OCI-LY7 (cell line): ENCODE measurements around the gene FDXR. TPM values are rescaled to one million over a fixed set of nuclear protein-coding genes. Genes with fewer than 3 reads are reported as not detected.

Experiments used
- BruUV-seq: library from RNA; stranded (reverse); fragments of 400-500 nt; replicated peaks from 2 replicates; lab custom pipeline; 2021; lab: Mats Ljungman, UMichigan
- CTCF ChIA-PET: fragments of 300-600 bp; sonication (Branson Sonifier 250); formaldehyde crosslinking; loops from one replicate; lab custom pipeline; 2022; ENCODE audit warnings: antibody characterized with exemption; ENCODE audit not compliant: unreplicated experiment; lab: Charles Lee
- POLR2A ChIA-PET: fragments of 300-600 bp; sonication (Branson Sonifier 250); formaldehyde crosslinking; loops from one replicate; lab custom pipeline; 2022; ENCODE audit warnings: antibody characterized with exemption; lab: Charles Lee
- DNase-seq: peaks from one replicate; pipeline ENCODE4 v3.0.0-alpha.2; 2015; ENCODE audit warnings: low spot score
- H2AFZ ChIP-seq: fragments of 200-600 bp; sonication (generic), shearing (Covaris generic); 2 replicates; pipeline ENCODE4 v1.6.1; 2014; ENCODE audit warnings: mild to moderate bottlenecking, antibody characterized with exemption, low read length, moderate library complexity
- H3K27ac ChIP-seq: fragments of 200-600 bp; sonication (generic); 2 replicates; pipeline ENCODE4 v1.5.1; 2014; ENCODE audit warnings: mixed run types, low read depth, mild to moderate bottlenecking, moderate library complexity, low read length, inconsistent platforms; ENCODE audit not compliant: poor library complexity, severe bottlenecking
- H3K36me3 ChIP-seq: fragments of 200-600 bp; sonication (generic); 2 replicates; pipeline ENCODE4 v1.6.1; 2014; ENCODE audit warnings: mild to moderate bottlenecking, antibody characterized with exemption, low read length, moderate library complexity, mixed read lengths; ENCODE audit not compliant: insufficient read depth
- H3K4me1 ChIP-seq: fragments of 200-600 bp; sonication (generic); 2 replicates; pipeline ENCODE4 v1.5.1; 2014; ENCODE audit warnings: mild to moderate bottlenecking, low read length; ENCODE audit not compliant: insufficient read depth, poor library complexity, severe bottlenecking
- H3K4me2 ChIP-seq: fragments of 200-600 bp; sonication (generic); 2 replicates; pipeline ENCODE4 v1.6.1; 2014; ENCODE audit warnings: mild to moderate bottlenecking, low read length
- H3K4me3 ChIP-seq: fragments of 200-600 bp; sonication (generic); 2 replicates; pipeline ENCODE4 v1.5.1; 2014; ENCODE audit warnings: mild to moderate bottlenecking, low read depth, low read length; ENCODE audit not compliant: poor library complexity, severe bottlenecking
- H3K79me2 ChIP-seq: fragments of 200-600 bp; sonication (generic); 2 replicates; pipeline ENCODE4 v1.6.1; 2016; ENCODE audit warnings: low read depth, mild to moderate bottlenecking, low read length, moderate library complexity, mixed read lengths; ENCODE audit not compliant: insufficient read depth
- H3K9me2 ChIP-seq: fragments of 200-600 bp; sonication (generic); 2 replicates; pipeline ENCODE4 v1.6.1; 2016; ENCODE audit warnings: mild to moderate bottlenecking, low read length, mixed read lengths; ENCODE audit not compliant: insufficient read depth
- H3K9me3 ChIP-seq: fragments of 200-600 bp; sonication (generic); 2 replicates; pipeline ENCODE4 v1.6.1; 2014; ENCODE audit warnings: mild to moderate bottlenecking, mixed run types, low read length, mixed read lengths
- H4K20me1 ChIP-seq: fragments of 200-600 bp; sonication (generic); 2 replicates; pipeline ENCODE4 v1.6.1; 2014; ENCODE audit warnings: mild to moderate bottlenecking, antibody characterized with exemption, low read length, moderate library complexity, mixed read lengths; ENCODE audit not compliant: insufficient read depth
- EZH2phosphoT487 ChIP-seq: fragments of 200-600 bp; sonication (generic); IDR thresholded peaks from 2 replicates; pipeline ENCODE4 v1.6.1; 2018; ENCODE audit warnings: low read depth, borderline replicate concordance, mild to moderate bottlenecking, mixed run types, antibody characterized with exemption, low read length, moderate library complexity, mixed read lengths
- intact Hi-C: fragments of 100-400 bp; cut with micrococcal nuclease; formaldehyde crosslinking; loops from one replicate; pipeline ENCODE4 v1.10.0; 2022; ENCODE audit not compliant: unreplicated experiment
- total RNA-seq, 2 experiments: library from RNA; depleted of rRNA in 1 of 2; stranded (reverse); fragments of >200 nt in 1 of 2; shearing (Covaris generic) in 1 of 2; gene quantifications; 2 replicates each; pipeline ENCODE4 v1.2.3, GENCODE V29; 2014 to 2022
- TF ChIP-seq, protein P1 (sequence below): fragments of 200-600 bp; sonication (generic); conservative IDR thresholded peaks from 2 replicates; pipeline ENCODE4 v1.5.1; 2014; ENCODE audit warnings: mild to moderate bottlenecking, antibody characterized with exemption, low read length, moderate library complexity, mixed read lengths

The FDXR gene
- total RNA-seq, 2 experiments from 2014 or later = 12.2 to 18.3 TPM

DNA sequence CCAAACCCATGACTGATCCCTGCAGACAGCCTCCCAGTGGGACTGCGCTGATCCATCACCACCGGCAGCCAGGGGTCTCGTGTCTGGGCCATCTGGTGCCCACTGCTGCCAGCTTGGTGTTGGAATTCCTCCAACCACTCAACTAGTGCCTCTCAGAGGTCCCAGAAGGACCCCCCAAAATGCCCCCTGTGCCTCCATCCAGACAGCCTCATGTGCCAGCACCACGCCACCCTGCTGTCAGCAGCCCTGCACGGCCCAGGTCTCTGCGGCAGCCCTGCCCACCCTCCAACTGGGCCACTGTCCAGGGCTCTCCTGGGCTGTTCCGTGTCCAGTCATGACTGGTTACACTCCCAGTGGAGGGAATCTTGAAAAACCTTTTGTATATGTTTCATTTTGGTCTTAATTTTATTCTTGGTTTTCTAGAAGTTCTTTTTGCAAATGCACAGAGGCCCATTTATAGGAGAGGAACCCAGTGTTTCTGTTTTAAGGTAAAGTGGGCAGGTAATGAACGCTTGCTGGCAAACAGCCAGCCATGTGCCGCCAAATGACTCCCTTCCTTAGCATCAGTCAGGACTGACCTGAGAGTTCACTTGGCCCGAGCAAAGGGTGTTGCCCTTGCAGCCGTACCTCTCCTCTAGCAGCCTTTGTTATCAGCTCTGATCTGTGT, 47.7 kb downstream of the FDXR start:
- Histone ChIP-seq H3K4me1 (no peaks in the 10 kb centered on the region), H3K36me3 (no peaks in the 10 kb centered on the region), H4K20me1 (no peaks in the 10 kb centered on the region; the same call in 1 of the 2 replicates), H3K4me3 (no peak overlapping the region), H3K27ac (no peak overlapping the region), H3K9me3 (no peaks in the 10 kb centered on the region), H3K9me2 (no peaks in the 10 kb centered on the region), H2AFZ (no peak overlapping the region), H3K79me2 (no peaks in the 10 kb centered on the region), H3K4me2 (no peak overlapping the region)
- BruUV-seq = no TSS peak
- intact Hi-C loops = no loop called here
- CTCF ChIA-PET = no interaction called here
- TF ChIP-seq, protein P1, sequence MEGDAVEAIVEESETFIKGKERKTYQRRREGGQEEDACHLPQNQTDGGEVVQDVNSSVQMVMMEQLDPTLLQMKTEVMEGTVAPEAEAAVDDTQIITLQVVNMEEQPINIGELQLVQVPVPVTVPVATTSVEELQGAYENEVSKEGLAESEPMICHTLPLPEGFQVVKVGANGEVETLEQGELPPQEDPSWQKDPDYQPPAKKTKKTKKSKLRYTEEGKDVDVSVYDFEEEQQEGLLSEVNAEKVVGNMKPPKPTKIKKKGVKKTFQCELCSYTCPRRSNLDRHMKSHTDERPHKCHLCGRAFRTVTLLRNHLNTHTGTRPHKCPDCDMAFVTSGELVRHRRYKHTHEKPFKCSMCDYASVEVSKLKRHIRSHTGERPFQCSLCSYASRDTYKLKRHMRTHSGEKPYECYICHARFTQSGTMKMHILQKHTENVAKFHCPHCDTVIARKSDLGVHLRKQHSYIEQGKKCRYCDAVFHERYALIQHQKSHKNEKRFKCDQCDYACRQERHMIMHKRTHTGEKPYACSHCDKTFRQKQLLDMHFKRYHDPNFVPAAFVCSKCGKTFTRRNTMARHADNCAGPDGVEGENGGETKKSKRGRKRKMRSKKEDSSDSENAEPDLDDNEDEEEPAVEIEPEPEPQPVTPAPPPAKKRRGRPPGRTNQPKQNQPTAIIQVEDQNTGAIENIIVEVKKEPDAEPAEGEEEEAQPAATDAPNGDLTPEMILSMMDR = no peak
- no peak for TF ChIP-seq EZH2phosphoT487
- DNase-seq = no peak
- POLR2A ChIA-PET = no interaction called here

DNA sequence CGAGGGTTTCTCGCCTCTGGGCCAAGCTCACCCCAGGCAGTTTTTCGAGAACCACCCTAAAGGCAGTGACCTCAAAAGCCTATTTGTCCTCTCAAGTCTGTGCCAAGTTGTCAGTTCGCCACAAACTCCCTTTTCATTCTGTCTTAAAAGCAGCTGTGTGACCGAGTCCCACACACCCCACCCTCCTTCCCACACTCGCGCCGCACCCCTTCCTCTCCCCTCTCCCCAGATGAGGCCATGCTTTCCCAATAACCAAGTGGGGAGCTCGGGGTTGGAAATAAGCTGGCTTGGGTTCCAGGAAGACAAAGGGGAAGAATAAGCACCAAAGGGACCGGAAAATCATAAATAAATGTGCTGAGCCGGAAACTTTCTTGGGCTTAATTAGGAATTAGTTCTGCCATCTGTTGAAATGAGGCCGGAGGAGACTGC, 49.8 kb downstream of the FDXR start:
- Histone ChIP-seq H3K4me3 (no peak overlapping the region), H3K4me2 (no peak overlapping the region), H3K9me2 (no peaks in the 10 kb centered on the region), H3K36me3 (no peaks in the 10 kb centered on the region), H3K4me1 (no peaks in the 10 kb centered on the region), H3K9me3 (no peaks in the 10 kb centered on the region), H2AFZ (no peak overlapping the region), H4K20me1 (no peaks in the 10 kb centered on the region; the same call in 1 of the 2 replicates), H3K27ac (no peak overlapping the region), H3K79me2 (no peaks in the 10 kb centered on the region)
- POLR2A ChIA-PET = interaction anchor here (0.6 kb wide), 1 partner anchor 236 kb away, joined by 4 read pairs; no protein-coding TSS in a partner anchor
- TF ChIP-seq EZH2phosphoT487 = no peak
- TF ChIP-seq, protein P1 = no peak
- no peak for DNase-seq
- intact Hi-C loops = no loop called here
- CTCF ChIA-PET = interaction anchor here (0.5 kb wide), 1 partner anchor 695 kb away, joined by 3 read pairs; no protein-coding TSS in a partner anchor
- BruUV-seq = no TSS peak

DNA sequence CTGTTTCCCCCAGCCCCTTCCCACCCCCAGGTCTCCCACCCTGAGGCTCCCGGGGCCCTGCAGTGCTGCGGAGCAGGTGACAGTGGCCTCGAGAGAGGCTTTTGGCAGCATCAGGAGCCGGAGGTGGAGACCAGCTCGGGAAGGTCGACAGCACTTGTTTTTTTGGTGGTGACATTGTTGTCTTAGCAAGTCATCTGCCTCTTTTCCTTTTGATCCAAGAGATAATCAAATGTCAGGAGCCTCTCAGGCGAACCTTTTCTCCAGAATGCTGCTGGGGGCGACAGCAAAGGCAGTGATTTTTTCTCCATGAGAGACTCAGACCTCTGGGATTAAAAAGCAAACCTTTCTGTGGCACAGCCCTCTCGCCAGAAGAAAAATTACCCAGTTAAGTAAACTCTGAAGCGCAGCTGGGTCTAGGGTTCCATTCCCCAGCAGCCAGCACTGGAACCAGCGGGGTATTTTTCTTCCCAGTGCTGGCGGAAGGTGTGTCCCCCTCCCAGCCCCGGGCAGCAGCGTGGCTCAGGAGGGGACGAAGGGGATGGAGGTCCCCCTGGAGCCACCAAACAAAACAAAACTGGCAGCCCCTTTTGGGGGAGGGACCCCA, 50.4 kb downstream of the FDXR start:
- Histone ChIP-seq H3K4me1 (no peaks in the 10 kb centered on the region), H3K9me2 (no peaks in the 10 kb centered on the region), H3K36me3 (no peaks in the 10 kb centered on the region), H4K20me1 (no peaks in the 10 kb centered on the region; the same call in 1 of the 2 replicates), H3K4me2 (no peak overlapping the region), H3K9me3 (no peaks in the 10 kb centered on the region), H3K27ac (no peak overlapping the region), H2AFZ (no peak overlapping the region), H3K4me3 (no peak overlapping the region), H3K79me2 (no peaks in the 10 kb centered on the region)
- POLR2A ChIA-PET = interaction anchor here (0.6 kb wide), 1 partner anchor 235 kb away, joined by 4 read pairs; no protein-coding TSS in a partner anchor
- TF ChIP-seq, protein P1 = no peak
- CTCF ChIA-PET = no interaction called here
- no peak for DNase-seq
- no TSS peak for BruUV-seq
- intact Hi-C loops = no loop called here
